ENCODE data around the gene OLFM2.

DNA sequence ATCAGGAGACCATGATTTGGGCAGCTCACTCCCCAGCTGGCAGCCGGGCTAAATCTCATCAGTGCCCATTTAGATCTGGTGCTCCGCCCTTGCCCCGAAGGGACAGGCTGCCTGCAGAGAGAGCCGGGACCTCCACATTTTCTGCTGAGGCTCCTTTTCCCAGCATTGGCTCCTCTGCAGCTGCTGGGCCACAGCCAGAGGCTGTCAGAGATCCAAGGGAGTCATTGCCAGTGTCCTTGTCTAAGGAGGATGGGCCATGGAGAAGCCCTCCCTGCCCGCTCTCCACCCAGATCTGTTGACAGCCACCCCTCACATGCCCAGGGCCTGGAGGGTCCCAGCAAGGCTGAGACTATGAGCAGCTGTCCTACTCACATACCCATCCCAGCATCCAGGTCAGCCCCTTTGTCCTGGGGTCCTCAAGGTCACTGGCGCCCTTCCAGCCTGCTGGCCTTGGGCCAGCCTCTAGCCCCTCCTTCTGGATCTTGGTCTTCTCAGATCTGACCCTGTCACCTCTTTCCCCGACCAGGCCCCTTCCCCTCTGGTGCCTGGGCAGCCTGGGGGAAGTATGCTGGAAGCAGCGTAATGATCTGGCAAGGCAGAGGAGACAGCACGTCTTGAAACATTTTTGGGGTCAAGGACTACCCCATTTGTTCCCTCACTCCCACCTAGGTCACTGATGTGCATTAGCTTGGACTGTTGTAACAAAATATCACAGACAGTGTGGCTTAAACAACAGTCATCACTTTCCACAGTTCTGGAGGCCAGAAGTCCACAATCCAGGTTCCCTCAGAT, 93.3 kb downstream of the OLFM2 start:
- TF ChIP-seq, protein P1, sequence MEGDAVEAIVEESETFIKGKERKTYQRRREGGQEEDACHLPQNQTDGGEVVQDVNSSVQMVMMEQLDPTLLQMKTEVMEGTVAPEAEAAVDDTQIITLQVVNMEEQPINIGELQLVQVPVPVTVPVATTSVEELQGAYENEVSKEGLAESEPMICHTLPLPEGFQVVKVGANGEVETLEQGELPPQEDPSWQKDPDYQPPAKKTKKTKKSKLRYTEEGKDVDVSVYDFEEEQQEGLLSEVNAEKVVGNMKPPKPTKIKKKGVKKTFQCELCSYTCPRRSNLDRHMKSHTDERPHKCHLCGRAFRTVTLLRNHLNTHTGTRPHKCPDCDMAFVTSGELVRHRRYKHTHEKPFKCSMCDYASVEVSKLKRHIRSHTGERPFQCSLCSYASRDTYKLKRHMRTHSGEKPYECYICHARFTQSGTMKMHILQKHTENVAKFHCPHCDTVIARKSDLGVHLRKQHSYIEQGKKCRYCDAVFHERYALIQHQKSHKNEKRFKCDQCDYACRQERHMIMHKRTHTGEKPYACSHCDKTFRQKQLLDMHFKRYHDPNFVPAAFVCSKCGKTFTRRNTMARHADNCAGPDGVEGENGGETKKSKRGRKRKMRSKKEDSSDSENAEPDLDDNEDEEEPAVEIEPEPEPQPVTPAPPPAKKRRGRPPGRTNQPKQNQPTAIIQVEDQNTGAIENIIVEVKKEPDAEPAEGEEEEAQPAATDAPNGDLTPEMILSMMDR (conservative IDR thresholded peaks at IDR 0.05; ENCODE audit: low read length) = no peak
- no peak for TF ChIP-seq EZH2phosphoT487 (IDR thresholded peaks at IDR 0.05; ENCODE audit: borderline replicate concordance)

All from Loucy (cell line).